DND-41 (cell line): ENCODE data around the gene ING4.

Source experiments
- ATAC-seq: fragments of 200-7000 bp; cut with Tn5 transposase; 3 replicates; pipeline ENCODE4 v1.9.1; 2021; ENCODE audit warnings: low read depth; ENCODE audit not compliant: insufficient read depth
- DNase-seq: peaks from one replicate; pipeline ENCODE4 v3.0.0-alpha.2; 2020
- H2AFZ ChIP-seq: 2 replicates; pipeline ENCODE4 v1.6.0; 2012; ENCODE audit warnings: low read depth, low read length
- H3K27ac ChIP-seq: 2 replicates; pipeline ENCODE4 v1.5.1; 2012; ENCODE audit warnings: low read length, inconsistent platforms
- H3K27me3 ChIP-seq: fragments of 200-600 bp; sonication (generic); 2 replicates; pipeline ENCODE4 v1.6.0; 2012; ENCODE audit warnings: low read length, mild to moderate bottlenecking, inconsistent platforms; ENCODE audit not compliant: insufficient read depth, poor library complexity
- H3K36me3 ChIP-seq: 2 replicates; pipeline ENCODE4 v1.5.1; 2012; ENCODE audit warnings: low read length, inconsistent platforms; ENCODE audit not compliant: insufficient read depth
- H3K4me1 ChIP-seq: 2 replicates; pipeline ENCODE4 v1.5.1; 2012; ENCODE audit warnings: mild to moderate bottlenecking, low read length; ENCODE audit not compliant: insufficient read depth
- H3K4me2 ChIP-seq: 2 replicates; pipeline ENCODE4 v1.6.0; 2012; ENCODE audit warnings: mild to moderate bottlenecking, moderate library complexity, low read length, inconsistent platforms; ENCODE audit not compliant: insufficient read depth
- H3K4me3 ChIP-seq, 2 experiments: fragments of 200-600 bp in 1 of 2; shearing (Covaris generic) in 1 of 2; 2 replicates each; pipeline ENCODE4 v1.5.1; 2012 to 2016; ENCODE audit warnings: inconsistent platforms in 2 of 2, low read length in 2 of 2, mild to moderate bottlenecking in 2 of 2, low read depth in 1 of 2, moderate library complexity in 1 of 2
- H3K79me2 ChIP-seq: 2 replicates; pipeline ENCODE4 v1.6.0; 2012; ENCODE audit warnings: low read length, inconsistent platforms; ENCODE audit not compliant: insufficient read depth
- H3K9ac ChIP-seq: 2 replicates; pipeline ENCODE4 v1.6.0; 2012; ENCODE audit warnings: low read depth, mild to moderate bottlenecking, inconsistent platforms, low read length, moderate library complexity
- H3K9me3 ChIP-seq: 2 replicates; pipeline ENCODE4 v1.5.1; 2012; ENCODE audit warnings: low read length, moderate library complexity, mild to moderate bottlenecking, inconsistent platforms; ENCODE audit not compliant: insufficient read depth, severe bottlenecking
- H4K20me1 ChIP-seq: 2 replicates; pipeline ENCODE4 v1.6.0; 2012; ENCODE audit warnings: low read length; ENCODE audit not compliant: insufficient read depth
- CTCF ChIP-seq: IDR thresholded peaks from 2 replicates; pipeline ENCODE4 v1.5.1; 2012; ENCODE audit warnings: borderline replicate concordance, low read length, moderate library complexity, mild to moderate bottlenecking; ENCODE audit not compliant: poor library complexity, severe bottlenecking; ENCODE audit errors: extremely low read depth
- EZH2 ChIP-seq: IDR thresholded peaks from 3 replicates; pipeline ENCODE4 v1.6.1; 2012; ENCODE audit warnings: borderline replicate concordance, low read depth, mild to moderate bottlenecking, moderate library complexity, low read length, inconsistent platforms; ENCODE audit not compliant: severe bottlenecking

ING4 gene

GRCh38 chr12:6635856-6636531 is 26.9 kb downstream of the ING4 start, which contains the start of gene LPAR5:
Gene LPAR5 (minus strand): TSS chr12:6635959. CDS start chr12:6621248, 14,711 bp downstream.
- Histone ChIP-seq H3K9me3 (no peaks in the 10 kb centered on the region), H3K36me3 (no peaks in the 10 kb centered on the region), H3K4me2 (no peak within 1 kb of the TSS), H3K79me2 (no peaks in the 10 kb centered on the region), H4K20me1 (peaks cover 3% of the 10 kb centered on the region; the same call in 1 of the 2 replicates), H3K4me3 (no peak within 1 kb of the TSS), H3K9ac (no peak within 1 kb of the TSS), H3K4me1 (peaks cover 38% of the 10 kb centered on the region), H3K27ac (peak within 1 kb of the TSS; percentile 26; the same call in 1 of the 2 replicates), H2AFZ (no peak within 1 kb of the TSS), H3K27me3 (no peaks in the 10 kb centered on the region)
- TF ChIP-seq EZH2 (no peak), CTCF (no peak)
- ATAC-seq (no peak), DNase-seq (no peak)

- no peaks in the 10 kb centered on the region for H3K9me3 ChIP-seq
- H3K4me2 ChIP-seq = no peak overlapping the region
- no peak overlapping the region for H3K4me3 ChIP-seq
- no peaks in the 10 kb centered on the region for H3K79me2 ChIP-seq
- no peak overlapping the region for H3K9ac ChIP-seq
- H4K20me1 ChIP-seq = peaks cover 3% of the 10 kb centered on the region; the same call in 1 of the 2 replicates
- H3K36me3 ChIP-seq = no peaks in the 10 kb centered on the region
- DNase-seq = peak; percentile 62
- peak; percentile 49 for ATAC-seq
- H3K27ac ChIP-seq = no peak overlapping the region
- peaks cover 38% of the 10 kb centered on the region for H3K4me1 ChIP-seq
- no peaks in the 10 kb centered on the region for H3K27me3 ChIP-seq
- H2AFZ ChIP-seq = no peak overlapping the region
- TF ChIP-seq CTCF = no peak
- TF ChIP-seq EZH2 = no peak
Observed at GRCh38 chr12:6635375-6635855, 27.5 kb downstream of the ING4 start.

GRCh38 chr12:6632026-6632983 is 30.6 kb downstream of the ING4 start:
- no peaks in the 10 kb centered on the region for H3K79me2 ChIP-seq
- peak; percentile 93 for ATAC-seq
- H4K20me1 ChIP-seq = peaks cover 3% of the 10 kb centered on the region; the same call in 1 of the 2 replicates
- peak overlapping the region; percentile 37 for H3K4me2 ChIP-seq
- DNase-seq = peak; percentile 80
- H3K9me3 ChIP-seq = no peaks in the 10 kb centered on the region
- H3K4me1 ChIP-seq = peaks cover 47% of the 10 kb centered on the region
- peak overlapping the region; percentile 73 for H2AFZ ChIP-seq
- no peaks in the 10 kb centered on the region for H3K36me3 ChIP-seq
- peak overlapping the region; percentile 26 for H3K9ac ChIP-seq
- no peak overlapping the region for H3K4me3 ChIP-seq
- H3K27me3 ChIP-seq = no peaks in the 10 kb centered on the region
- peak overlapping the region; percentile 68 for H3K27ac ChIP-seq
- no peak for TF ChIP-seq CTCF
